OCI-LY1 (cell line): ENCODE data around the gene CDKN2A.

Experiments
- H2AFZ ChIP-seq: fragments of 200-600 bp; sonication (generic), shearing (Covaris generic); 2 replicates; pipeline ENCODE4 v1.6.0; 2014; ENCODE audit warnings: antibody characterized with exemption, mild to moderate bottlenecking, low read length
- H3F3A ChIP-seq: fragments of 200-600 bp; sonication (generic), shearing (Covaris generic); 2 replicates; pipeline ENCODE4 v1.6.0; 2014; ENCODE audit warnings: mild to moderate bottlenecking, antibody characterized with exemption, low read length, moderate library complexity; ENCODE audit not compliant: insufficient read depth
- H3K27ac ChIP-seq: fragments of 200-600 bp; sonication (generic); 2 replicates; pipeline ENCODE4 v1.5.1; 2014; ENCODE audit warnings: low read length, mixed run types, mild to moderate bottlenecking, low read depth; ENCODE audit not compliant: poor library complexity, severe bottlenecking
- H3K27me3 ChIP-seq: fragments of 200-600 bp; sonication (generic); 2 replicates; pipeline ENCODE4 v1.6.0; 2014; ENCODE audit warnings: antibody characterized with exemption, mild to moderate bottlenecking, low read length, moderate library complexity; ENCODE audit not compliant: insufficient read depth
- H3K36me3 ChIP-seq: fragments of 200-600 bp; sonication (generic); 2 replicates; pipeline ENCODE4 v1.6.1; 2014; ENCODE audit warnings: mild to moderate bottlenecking, antibody characterized with exemption, low read length, moderate library complexity, mixed read lengths; ENCODE audit not compliant: insufficient read depth
- H3K4me1 ChIP-seq: fragments of 200-600 bp; sonication (generic); 2 replicates; pipeline ENCODE4 v1.5.1; 2014; ENCODE audit warnings: mild to moderate bottlenecking, low read length, moderate library complexity; ENCODE audit not compliant: insufficient read depth, severe bottlenecking
- H3K4me2 ChIP-seq: fragments of 200-600 bp; sonication (generic), shearing (Covaris generic); 2 replicates; pipeline ENCODE4 v1.6.1; 2014; ENCODE audit warnings: low read length
- H3K4me3 ChIP-seq: fragments of 200-600 bp; sonication (generic); 2 replicates; pipeline ENCODE4 v1.5.1; 2014; ENCODE audit warnings: low read length, low read depth, mild to moderate bottlenecking, mixed read lengths; ENCODE audit not compliant: poor library complexity, severe bottlenecking
- H3K79me2 ChIP-seq: fragments of 200-600 bp; shearing (Covaris generic); 2 replicates; pipeline ENCODE4 v1.6.1; 2016; ENCODE audit warnings: mixed run types, low read length, mixed read lengths; ENCODE audit not compliant: insufficient read depth
- H3K9ac ChIP-seq: fragments of 200-600 bp; sonication (generic), shearing (Covaris generic); 2 replicates; pipeline ENCODE4 v1.6.1; 2014; ENCODE audit warnings: mild to moderate bottlenecking, low read length, mixed read lengths
- H3K9me2 ChIP-seq: fragments of 200-600 bp; sonication (generic), shearing (Covaris generic); 2 replicates; pipeline ENCODE4 v1.6.1; 2014; ENCODE audit warnings: low read depth, mild to moderate bottlenecking, low read length, mixed read lengths
- H3K9me3 ChIP-seq: fragments of 200-600 bp; shearing (Covaris generic); 2 replicates; pipeline ENCODE4 v1.6.1; 2014; ENCODE audit warnings: low read length, mixed read lengths
- H4K20me1 ChIP-seq: fragments of 200-600 bp; sonication (generic), shearing (Covaris generic); 2 replicates; pipeline ENCODE4 v1.6.0; 2016; ENCODE audit warnings: mild to moderate bottlenecking, low read length; ENCODE audit not compliant: insufficient read depth
- EZH2 ChIP-seq: fragments of 200-600 bp; sonication (generic), shearing (Covaris generic); IDR thresholded peaks from 2 replicates; pipeline ENCODE4 v1.8.0; 2017; ENCODE audit warnings: borderline replicate concordance, mixed run types, mild to moderate bottlenecking, antibody characterized with exemption, low read length, moderate library complexity, mixed read lengths
- TF ChIP-seq, protein P1 (sequence below): fragments of 200-600 bp; sonication (generic), shearing (Covaris generic); IDR thresholded peaks from 2 replicates; pipeline ENCODE4 v1.5.1; 2017; ENCODE audit warnings: mild to moderate bottlenecking, antibody characterized with exemption, low read length, moderate library complexity, mixed read lengths

Gene CDKN2A

DNA sequence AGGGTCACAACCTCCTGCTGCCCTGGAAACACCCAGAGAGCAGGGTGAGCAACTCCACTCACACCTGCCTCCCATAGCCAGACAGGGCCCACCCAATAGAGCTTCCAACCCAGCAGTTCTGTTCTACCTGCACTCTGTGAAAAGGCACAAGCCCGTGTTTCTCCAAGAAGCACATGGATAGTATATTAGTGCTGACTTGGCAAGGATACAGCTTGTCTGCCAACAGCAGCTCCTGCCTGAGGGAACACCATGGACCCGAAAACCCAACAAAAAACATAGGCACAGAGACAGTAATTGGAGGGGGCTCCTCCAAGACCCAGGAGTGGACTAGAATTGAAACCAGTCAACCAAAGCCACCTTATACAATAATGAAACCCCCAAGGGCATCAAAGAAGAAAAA, 48.6 kb downstream of the CDKN2A start:
- Histone ChIP-seq H3K4me2 (no peak overlapping the region), H3K27me3 (no peaks in the 10 kb centered on the region), H2AFZ (no peak overlapping the region), H3K9me3 (no peaks in the 10 kb centered on the region), H3K79me2 (no peaks in the 10 kb centered on the region), H3K4me3 (no peak overlapping the region), H3K4me1 (no peaks in the 10 kb centered on the region), H3K27ac (no peak overlapping the region), H3K9me2 (no peaks in the 10 kb centered on the region), H3K9ac (no peak overlapping the region), H3K36me3 (no peaks in the 10 kb centered on the region), H4K20me1 (no peaks in the 10 kb centered on the region), H3F3A (no peaks in the 10 kb centered on the region)
- TF ChIP-seq, protein P1, sequence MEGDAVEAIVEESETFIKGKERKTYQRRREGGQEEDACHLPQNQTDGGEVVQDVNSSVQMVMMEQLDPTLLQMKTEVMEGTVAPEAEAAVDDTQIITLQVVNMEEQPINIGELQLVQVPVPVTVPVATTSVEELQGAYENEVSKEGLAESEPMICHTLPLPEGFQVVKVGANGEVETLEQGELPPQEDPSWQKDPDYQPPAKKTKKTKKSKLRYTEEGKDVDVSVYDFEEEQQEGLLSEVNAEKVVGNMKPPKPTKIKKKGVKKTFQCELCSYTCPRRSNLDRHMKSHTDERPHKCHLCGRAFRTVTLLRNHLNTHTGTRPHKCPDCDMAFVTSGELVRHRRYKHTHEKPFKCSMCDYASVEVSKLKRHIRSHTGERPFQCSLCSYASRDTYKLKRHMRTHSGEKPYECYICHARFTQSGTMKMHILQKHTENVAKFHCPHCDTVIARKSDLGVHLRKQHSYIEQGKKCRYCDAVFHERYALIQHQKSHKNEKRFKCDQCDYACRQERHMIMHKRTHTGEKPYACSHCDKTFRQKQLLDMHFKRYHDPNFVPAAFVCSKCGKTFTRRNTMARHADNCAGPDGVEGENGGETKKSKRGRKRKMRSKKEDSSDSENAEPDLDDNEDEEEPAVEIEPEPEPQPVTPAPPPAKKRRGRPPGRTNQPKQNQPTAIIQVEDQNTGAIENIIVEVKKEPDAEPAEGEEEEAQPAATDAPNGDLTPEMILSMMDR: no peak
- TF ChIP-seq EZH2: no peak

DNA sequence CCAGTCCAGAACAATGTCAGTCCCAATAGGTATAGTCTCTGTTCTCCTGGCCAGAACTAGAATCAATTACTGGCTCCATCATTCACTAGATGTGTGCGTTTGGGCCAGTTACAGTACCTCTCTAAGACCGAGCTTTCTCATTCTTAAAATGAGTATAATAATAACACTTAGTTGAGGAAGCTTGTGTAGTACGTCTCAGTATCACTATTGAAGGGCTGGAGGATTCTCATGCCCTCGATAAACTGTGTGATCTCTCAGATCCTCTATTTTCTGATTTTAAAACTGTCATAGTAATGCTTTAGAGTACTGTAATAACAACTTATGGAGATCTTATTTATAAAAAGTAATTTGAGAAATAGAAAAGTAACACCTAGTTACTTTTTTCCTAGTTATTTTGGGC, 50.7 kb downstream of the CDKN2A start:
- H2AFZ ChIP-seq: no peak overlapping the region
- H3K36me3 ChIP-seq: no peaks in the 10 kb centered on the region
- no peak overlapping the region for H3K4me3 ChIP-seq
- no peak overlapping the region for H3K9ac ChIP-seq
- H3K4me1 ChIP-seq: no peaks in the 10 kb centered on the region
- TF ChIP-seq, protein P1: no peak
- no peak for TF ChIP-seq EZH2
- H3K79me2 ChIP-seq: no peaks in the 10 kb centered on the region
- H3K9me2 ChIP-seq: no peaks in the 10 kb centered on the region
- H3K27ac ChIP-seq: no peak overlapping the region
- H3K4me2 ChIP-seq: no peak overlapping the region
- H3F3A ChIP-seq: no peaks in the 10 kb centered on the region
- H3K27me3 ChIP-seq: no peaks in the 10 kb centered on the region
- no peaks in the 10 kb centered on the region for H3K9me3 ChIP-seq
- no peaks in the 10 kb centered on the region for H4K20me1 ChIP-seq

DNA sequence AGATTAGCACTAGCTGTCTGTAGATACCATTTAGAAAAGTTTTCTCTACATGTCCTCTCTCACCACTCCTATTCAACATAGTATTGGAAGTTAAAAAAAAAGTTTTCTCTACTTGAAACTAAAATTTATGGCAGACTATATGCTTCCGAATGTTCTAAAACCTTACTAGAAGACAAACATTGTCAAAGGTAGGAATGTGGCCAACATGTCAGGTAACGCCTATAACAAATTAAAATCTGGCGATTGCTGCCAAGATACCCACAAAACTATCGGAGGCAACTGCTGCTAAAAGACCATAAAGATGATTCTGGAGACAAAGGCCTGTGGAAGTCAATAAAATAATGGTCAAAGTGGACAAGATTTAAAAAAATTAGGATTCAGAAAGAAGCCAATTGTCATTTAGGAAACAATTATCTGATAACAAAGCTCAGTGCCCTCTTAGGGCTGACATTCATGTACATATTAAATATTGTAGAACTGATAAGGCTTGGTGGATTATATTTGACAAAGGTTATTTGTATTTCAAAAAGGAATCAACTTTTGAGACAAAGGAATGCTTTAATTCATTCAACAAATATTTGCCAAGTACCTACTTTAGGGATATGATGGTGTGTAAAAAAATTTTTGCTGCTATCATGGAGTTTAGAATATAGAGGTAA, 52.7 kb downstream of the CDKN2A start:
- no peaks in the 10 kb centered on the region for H3K4me1 ChIP-seq
- H3K36me3 ChIP-seq: no peaks in the 10 kb centered on the region
- no peaks in the 10 kb centered on the region for H3K27me3 ChIP-seq
- H3K9ac ChIP-seq: no peak overlapping the region
- H2AFZ ChIP-seq: no peak overlapping the region
- H3K9me2 ChIP-seq: no peaks in the 10 kb centered on the region
- H3K79me2 ChIP-seq: no peaks in the 10 kb centered on the region
- no peaks in the 10 kb centered on the region for H3K9me3 ChIP-seq
- H3F3A ChIP-seq: no peaks in the 10 kb centered on the region
- no peak overlapping the region for H3K27ac ChIP-seq
- H3K4me2 ChIP-seq: no peak overlapping the region
- TF ChIP-seq, protein P1: no peak
- no peak for TF ChIP-seq EZH2
- no peaks in the 10 kb centered on the region for H4K20me1 ChIP-seq
- H3K4me3 ChIP-seq: no peak overlapping the region
